GM06990 (cell line): ENCODE results near the gene NOSIP.

Experiments
- DNase-seq: peaks from one replicate; pipeline ENCODE4 v3.0.0-alpha.2; 2011; ENCODE audit not compliant: insufficient read length; ENCODE audit errors: extremely low read depth
- H3K27me3 ChIP-seq: replicated peaks from 2 replicates; pipeline ENCODE4 v1.6.0; 2011; ENCODE audit warnings: low read length; ENCODE audit not compliant: control insufficient read depth, insufficient read depth
- H3K36me3 ChIP-seq: 2 replicates; pipeline ENCODE4 v1.5.1; 2011; ENCODE audit warnings: low read length; ENCODE audit not compliant: control insufficient read depth, insufficient read depth
- H3K4me3 ChIP-seq: replicated peaks from 2 replicates; pipeline ENCODE4 v1.5.1; 2011; ENCODE audit warnings: low read depth, mild to moderate bottlenecking, control low read depth, low read length
- TF ChIP-seq, protein P1 (sequence below): IDR thresholded peaks from 2 replicates; pipeline ENCODE4 v1.5.1; 2011; ENCODE audit warnings: low read length, control low read depth, mild to moderate bottlenecking, inconsistent platforms; ENCODE audit not compliant: insufficient read depth, poor library complexity, severe bottlenecking

The NOSIP gene

DNA sequence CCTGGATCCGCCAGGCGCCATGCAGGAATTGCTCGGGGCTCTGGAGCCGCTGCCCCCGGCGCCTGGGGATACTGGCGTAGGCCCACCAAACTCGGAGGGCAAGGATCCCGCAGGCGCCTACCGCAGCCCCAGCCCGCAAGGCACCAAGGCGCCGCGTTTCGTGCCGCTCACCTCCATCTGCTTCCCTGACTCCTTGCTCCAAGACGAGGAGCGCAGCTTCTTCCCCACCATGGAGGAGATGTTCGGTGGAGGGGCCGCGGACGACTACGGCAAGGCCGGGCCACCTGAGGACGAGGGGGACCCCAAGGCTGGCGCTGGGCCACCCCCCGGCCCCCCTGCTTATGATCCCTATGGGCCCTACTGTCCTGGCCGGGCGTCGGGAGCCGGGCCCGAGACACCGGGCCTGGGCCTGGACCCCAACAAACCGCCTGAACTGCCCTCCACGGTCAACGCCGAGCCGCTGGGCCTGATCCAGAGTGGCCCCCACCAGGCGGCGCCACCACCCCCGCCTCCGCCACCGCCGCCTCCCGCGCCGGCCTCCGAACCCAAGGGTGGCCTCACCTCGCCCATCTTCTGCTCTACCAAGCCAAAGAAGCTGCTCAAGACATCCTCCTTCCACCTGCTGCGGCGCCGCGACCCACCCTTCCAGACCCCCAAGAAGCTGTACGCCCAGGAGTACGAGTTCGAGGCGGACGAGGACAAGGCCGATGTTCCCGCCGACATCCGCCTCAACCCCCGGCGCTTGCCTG is 16.8 kb upstream of the NOSIP start:
- peaks cover 33% of the 10 kb centered on the region for H3K36me3 ChIP-seq
- H3K4me3 ChIP-seq: no peak overlapping the region
- TF ChIP-seq, protein P1, sequence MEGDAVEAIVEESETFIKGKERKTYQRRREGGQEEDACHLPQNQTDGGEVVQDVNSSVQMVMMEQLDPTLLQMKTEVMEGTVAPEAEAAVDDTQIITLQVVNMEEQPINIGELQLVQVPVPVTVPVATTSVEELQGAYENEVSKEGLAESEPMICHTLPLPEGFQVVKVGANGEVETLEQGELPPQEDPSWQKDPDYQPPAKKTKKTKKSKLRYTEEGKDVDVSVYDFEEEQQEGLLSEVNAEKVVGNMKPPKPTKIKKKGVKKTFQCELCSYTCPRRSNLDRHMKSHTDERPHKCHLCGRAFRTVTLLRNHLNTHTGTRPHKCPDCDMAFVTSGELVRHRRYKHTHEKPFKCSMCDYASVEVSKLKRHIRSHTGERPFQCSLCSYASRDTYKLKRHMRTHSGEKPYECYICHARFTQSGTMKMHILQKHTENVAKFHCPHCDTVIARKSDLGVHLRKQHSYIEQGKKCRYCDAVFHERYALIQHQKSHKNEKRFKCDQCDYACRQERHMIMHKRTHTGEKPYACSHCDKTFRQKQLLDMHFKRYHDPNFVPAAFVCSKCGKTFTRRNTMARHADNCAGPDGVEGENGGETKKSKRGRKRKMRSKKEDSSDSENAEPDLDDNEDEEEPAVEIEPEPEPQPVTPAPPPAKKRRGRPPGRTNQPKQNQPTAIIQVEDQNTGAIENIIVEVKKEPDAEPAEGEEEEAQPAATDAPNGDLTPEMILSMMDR: no peak
- no peak for DNase-seq
- H3K27me3 ChIP-seq: no peaks in the 10 kb centered on the region

DNA sequence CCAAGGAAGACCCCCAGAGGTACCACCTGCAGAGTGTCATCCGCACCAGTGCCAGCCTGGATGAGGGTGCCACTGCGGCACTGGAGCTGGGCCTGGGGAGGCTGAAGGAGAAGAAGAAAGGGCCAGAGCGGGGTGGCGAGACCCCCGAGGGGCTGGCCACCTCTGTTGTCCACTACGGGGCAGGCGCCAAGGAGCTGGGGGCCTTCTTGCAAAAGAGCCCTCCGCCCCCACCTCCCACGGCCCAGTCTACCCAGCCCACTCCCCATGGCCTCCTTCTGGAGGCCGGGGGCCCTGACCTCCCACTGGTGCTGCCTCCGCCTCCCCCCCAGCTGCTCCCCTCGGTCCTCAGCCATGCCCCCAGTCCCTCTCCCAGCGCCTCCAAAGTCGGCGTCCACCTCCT is 16.1 kb upstream of the NOSIP start:
- Histone ChIP-seq H3K4me3 (no peak overlapping the region), H3K27me3 (no peaks in the 10 kb centered on the region), H3K36me3 (peaks cover 29% of the 10 kb centered on the region)
- TF ChIP-seq, protein P1: no peak
- DNase-seq: no peak

DNA sequence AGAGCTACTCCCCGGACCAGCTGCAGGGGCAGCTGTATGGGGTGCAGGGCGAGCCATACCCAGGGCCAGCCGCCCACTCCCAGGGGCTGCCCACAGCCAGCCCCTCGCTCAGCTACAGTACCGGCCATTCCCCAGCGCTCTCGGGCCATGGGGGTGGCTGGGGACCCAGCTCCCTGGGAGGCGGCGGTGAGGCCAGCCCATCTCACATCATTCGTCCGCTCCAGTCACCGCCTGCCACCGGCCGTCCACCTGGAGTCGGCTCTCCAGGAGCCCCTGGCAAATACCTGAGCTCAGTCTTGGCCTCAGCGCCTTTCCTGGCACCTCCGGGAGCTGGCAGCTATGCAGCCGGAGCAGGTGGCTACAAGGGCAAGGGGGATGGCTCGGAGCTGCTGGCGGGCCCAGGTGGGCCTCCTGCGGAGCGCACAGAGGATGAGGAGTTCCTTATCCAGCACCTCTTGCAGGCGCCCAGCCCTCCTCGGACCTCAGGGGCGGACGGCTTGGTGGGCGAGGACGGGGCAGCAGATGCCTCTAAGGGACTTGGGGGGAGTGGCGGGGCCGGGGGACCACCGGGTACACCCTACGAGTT is 15.6 kb upstream of the NOSIP start:
- peaks cover 26% of the 10 kb centered on the region for H3K36me3 ChIP-seq

DNA sequence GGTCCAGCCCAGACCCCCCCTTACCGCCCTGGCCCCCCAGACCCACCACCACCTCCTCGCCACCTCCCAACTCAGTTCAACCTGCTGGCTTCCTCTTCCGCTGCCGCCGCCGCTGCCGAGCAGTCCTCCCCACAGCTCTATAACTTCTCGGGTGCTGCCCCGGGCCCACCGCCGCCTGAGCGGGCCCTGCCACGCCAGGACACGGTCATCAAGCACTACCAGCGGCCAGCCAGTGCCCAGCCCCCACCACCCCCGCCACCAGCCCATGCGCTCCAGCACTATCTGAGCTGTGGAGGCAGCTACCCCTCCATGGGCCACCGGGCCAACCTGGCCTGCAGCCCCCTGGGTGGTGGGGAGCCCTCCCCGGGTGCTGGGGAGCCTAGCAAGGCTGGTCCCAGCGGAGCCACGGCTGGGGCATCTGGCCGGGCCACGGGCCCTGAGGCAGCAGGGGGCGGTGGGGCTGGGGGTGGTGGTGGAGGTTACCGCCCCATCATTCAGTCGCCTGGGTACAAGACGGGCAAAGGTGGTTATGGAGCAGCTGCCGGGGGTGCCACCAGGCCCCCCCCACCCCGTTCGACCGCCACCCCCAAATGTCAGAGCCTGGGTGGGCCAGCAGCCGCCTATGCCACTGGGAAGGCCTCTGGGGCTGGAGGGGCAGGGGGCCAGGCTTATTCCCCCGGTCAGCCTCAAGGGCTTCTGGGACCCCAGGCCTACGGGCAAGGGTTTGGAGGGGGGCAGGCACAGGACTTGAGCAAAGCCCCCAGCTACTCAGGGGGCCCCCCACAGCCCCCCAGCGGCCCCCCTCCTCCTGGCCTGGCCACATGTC is 14.8 kb upstream of the NOSIP start:
- DNase-seq: no peak
- Histone ChIP-seq H3K4me3 (no peak overlapping the region), H3K36me3 (peaks cover 26% of the 10 kb centered on the region), H3K27me3 (no peaks in the 10 kb centered on the region)
- TF ChIP-seq, protein P1: no peak

More for the DNA sequence above, 15.6 kb upstream of the NOSIP start:
- DNase-seq: no peak
- no peak overlapping the region for H3K4me3 ChIP-seq
- TF ChIP-seq, protein P1: no peak
- no peaks in the 10 kb centered on the region for H3K27me3 ChIP-seq

DNA sequence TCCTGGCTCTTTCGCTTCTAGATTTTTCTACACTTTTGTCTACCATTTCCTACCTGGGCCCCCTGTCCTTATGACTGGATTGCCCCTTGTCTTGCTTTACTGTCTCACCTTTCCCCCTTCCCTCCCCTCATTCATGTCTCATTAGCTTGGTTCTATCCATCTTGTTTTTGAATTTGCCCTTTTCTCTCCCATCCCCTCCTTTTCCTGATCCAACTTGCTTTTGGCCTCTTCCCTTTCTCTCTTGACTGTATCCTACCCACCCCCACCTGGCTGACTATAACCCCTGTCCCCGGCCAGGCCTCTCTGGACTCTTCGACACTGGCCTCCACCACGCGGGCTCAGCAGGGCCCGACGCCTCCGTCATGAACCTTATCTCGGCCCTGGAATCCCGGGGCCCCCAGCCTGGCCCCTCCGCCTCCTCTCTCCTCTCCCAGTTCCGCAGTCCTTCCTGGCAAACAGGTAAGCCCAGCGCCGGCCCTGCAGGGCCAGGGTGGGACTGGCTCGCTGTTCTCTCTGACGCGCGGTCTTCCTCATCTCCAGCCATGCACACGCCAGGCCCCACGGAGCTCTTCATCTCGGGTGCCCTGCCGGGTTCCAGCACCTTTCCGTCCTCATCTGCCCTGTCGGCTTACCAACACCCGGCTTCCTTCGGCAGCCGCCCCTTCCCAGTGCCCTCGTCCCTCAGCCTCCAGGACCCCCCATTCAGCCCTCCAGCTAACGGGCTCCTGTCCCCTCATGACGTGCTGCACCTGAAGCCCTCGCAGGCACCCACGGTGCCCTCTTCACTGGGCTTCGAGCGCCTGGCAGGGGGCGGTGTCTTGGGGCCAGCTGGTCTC is 14.0 kb upstream of the NOSIP start:
- no peaks in the 10 kb centered on the region for H3K27me3 ChIP-seq
- TF ChIP-seq, protein P1: no peak
- H3K4me3 ChIP-seq: no peak overlapping the region
- DNase-seq: no peak
- peaks cover 26% of the 10 kb centered on the region for H3K36me3 ChIP-seq
